HUES48 (cell line): ENCODE results near the gene MYH11.
"Not testable (repeated sequence)": the region's sequence is repeated elsewhere in the genome, so short reads cannot be mapped to it uniquely, and the experiment has no call there.

Experiments used
- H3K27ac ChIP-seq: one replicate; pipeline ENCODE4 v1.7.0; 2013; ENCODE audit warnings: low read depth, low read length, inconsistent platforms
- H3K27me3 ChIP-seq: 2 replicates; pipeline ENCODE4 v1.6.1; 2013; ENCODE audit warnings: mild to moderate bottlenecking, low read length; ENCODE audit not compliant: control insufficient read depth, insufficient read depth
- H3K36me3 ChIP-seq: 2 replicates; pipeline ENCODE4 v1.6.1; 2013; ENCODE audit warnings: low read length; ENCODE audit not compliant: control insufficient read depth, insufficient read depth
- H3K4me1 ChIP-seq: 2 replicates; pipeline ENCODE4 v1.6.1; 2013; ENCODE audit warnings: mild to moderate bottlenecking, low read length; ENCODE audit not compliant: control insufficient read depth, insufficient read depth
- H3K4me3 ChIP-seq: 2 replicates; pipeline ENCODE4 v1.5.1; 2013; ENCODE audit warnings: mild to moderate bottlenecking, low read depth, low read length
- H3K9ac ChIP-seq: 2 replicates; pipeline ENCODE4 v1.6.1; 2013; ENCODE audit warnings: mild to moderate bottlenecking, low read depth, low read length, moderate library complexity
- H3K9me3 ChIP-seq: 2 replicates; pipeline ENCODE4 v1.6.1; 2013; ENCODE audit warnings: low read length; ENCODE audit not compliant: control insufficient read depth, insufficient read depth

MYH11 gene

DNA sequence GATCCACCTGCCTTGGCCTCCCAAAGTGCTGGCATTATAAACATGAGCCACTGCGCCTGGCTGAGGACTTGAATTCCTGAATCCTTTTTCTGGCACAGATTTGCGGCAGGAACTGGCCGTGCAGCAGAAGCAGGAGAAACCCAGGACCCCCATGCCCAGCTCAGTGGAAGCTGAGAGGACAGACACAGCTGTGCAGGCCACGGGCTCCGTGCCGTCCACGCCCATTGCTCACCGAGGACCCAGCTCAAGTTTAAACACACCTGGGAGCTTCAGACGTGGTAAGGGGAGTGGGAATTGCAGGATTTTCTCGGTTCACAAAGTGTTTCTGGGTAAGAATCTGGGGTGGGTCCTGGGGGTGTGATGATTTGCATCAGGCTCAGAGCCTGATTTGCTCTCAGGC, 165.8 kb downstream of the MYH11 start:
- Histone ChIP-seq H3K27me3 (no peaks in the 10 kb centered on the region), H3K27ac (no peak overlapping the region), H3K9me3 (no peaks in the 10 kb centered on the region), H3K9ac (no peak overlapping the region), H3K36me3 (peaks cover 78% of the 10 kb centered on the region), H3K4me1 (no peaks in the 10 kb centered on the region), H3K4me3 (no peak overlapping the region)

GRCh38 chr16:15690296-15690695, 166.5 kb downstream of the MYH11 start:
- H3K27ac ChIP-seq, result no peak overlapping the region
- no peak overlapping the region for H3K4me3 ChIP-seq
- no peak overlapping the region for H3K9ac ChIP-seq
- no peaks in the 10 kb centered on the region for H3K9me3 ChIP-seq
- no peaks in the 10 kb centered on the region for H3K4me1 ChIP-seq
- H3K27me3 ChIP-seq, result no peaks in the 10 kb centered on the region
- H3K36me3 ChIP-seq, result peaks cover 77% of the 10 kb centered on the region

DNA sequence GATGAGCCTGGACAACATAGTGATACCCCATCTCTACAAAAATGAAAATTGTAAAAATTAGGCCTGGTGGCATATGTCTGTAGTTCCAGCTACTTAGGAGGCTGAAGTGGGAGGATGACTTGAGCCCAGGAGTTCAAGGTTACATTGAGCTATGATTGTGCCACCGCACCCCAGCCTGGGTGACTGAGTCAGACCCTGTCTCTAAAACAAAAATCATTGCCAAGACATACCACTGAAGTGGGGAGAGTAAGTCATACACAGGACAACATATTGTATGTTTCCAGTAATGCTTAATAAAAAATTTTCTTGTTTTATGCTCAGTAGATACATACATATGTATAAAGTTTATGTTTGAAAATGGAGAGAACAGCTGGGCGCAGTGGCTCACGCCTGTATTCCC, 167.5 kb downstream of the MYH11 start:
- peaks cover 76% of the 10 kb centered on the region for H3K36me3 ChIP-seq
- H3K27me3 ChIP-seq, result no peaks in the 10 kb centered on the region

DNA sequence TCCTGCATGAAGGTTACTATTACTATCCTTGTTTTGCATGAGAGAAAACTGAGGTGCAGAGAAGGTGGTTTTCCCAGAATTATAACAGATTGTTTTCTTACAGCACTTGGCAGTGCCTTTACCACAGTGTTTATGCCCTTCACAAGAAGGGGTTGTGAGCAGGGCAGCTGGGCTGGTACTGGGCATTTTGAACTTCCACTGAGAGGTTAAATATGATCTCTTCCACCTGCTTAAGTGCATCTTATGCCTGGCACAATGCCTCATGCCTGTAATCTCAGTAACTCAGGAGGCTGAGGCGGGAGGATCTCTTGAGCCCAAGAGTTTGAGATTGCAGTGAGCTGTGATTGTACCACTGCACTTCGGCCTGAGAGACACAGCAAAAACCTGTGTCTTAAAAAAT, 170.5 kb downstream of the MYH11 start:
- H3K27me3 ChIP-seq, result no peaks in the 10 kb centered on the region
- H3K4me3 ChIP-seq, result no peak overlapping the region
- no peak overlapping the region for H3K27ac ChIP-seq
- no peak overlapping the region for H3K9ac ChIP-seq
- peaks cover 3% of the 10 kb centered on the region; the same call in 1 of the 2 replicates for H3K4me1 ChIP-seq
- H3K9me3 ChIP-seq, result no peaks in the 10 kb centered on the region
- H3K36me3 ChIP-seq, result peaks cover 58% of the 10 kb centered on the region

More for the DNA sequence above, 167.5 kb downstream of the MYH11 start:
- Histone ChIP-seq H3K27ac (no peak overlapping the region), H3K9ac (no peak overlapping the region), H3K4me1 (no peaks in the 10 kb centered on the region), H3K4me3 (no peak overlapping the region), H3K9me3 (no peaks in the 10 kb centered on the region)

GRCh38 chr16:15682105-15682570, 174.7 kb downstream of the MYH11 start:
- Histone ChIP-seq H3K9me3 (no peaks in the 10 kb centered on the region), H3K36me3 (peaks cover 56% of the 10 kb centered on the region), H3K27me3 (no peaks in the 10 kb centered on the region), H3K4me3 (no peak overlapping the region), H3K9ac (no peak overlapping the region), H3K4me1 (peaks cover 3% of the 10 kb centered on the region; the same call in 1 of the 2 replicates), H3K27ac (peak overlapping the region; percentile 42)

DNA sequence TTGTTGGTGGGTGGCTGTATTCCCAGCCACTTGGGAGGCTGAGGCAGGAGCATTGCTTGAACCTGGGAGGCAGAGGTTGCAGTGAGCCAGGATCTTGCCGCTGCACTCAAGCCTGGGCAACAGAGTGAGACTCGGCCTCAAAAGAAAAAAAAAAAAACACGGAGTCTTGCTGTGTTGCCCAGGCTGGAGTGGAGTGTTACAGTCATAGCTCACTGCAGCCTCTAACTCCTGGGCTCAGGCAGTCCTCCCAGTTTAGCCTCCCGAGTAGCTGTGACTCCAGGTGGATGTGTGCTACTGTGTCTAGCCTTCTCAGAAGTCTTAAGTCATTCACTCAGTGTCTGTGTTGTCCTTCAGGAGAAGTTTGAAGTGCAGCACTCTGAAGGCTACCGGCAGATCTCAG, 179.4 kb downstream of the MYH11 start:
- H3K36me3 ChIP-seq, result peaks cover 31% of the 10 kb centered on the region
- no peaks in the 10 kb centered on the region for H3K27me3 ChIP-seq
- H3K9ac ChIP-seq, result no peak overlapping the region
- H3K4me3 ChIP-seq, result no peak overlapping the region
- no peaks in the 10 kb centered on the region for H3K9me3 ChIP-seq
- H3K4me1 ChIP-seq, result peaks cover 3% of the 10 kb centered on the region; the same call in 1 of the 2 replicates
- H3K27ac ChIP-seq, result no peak overlapping the region

DNA sequence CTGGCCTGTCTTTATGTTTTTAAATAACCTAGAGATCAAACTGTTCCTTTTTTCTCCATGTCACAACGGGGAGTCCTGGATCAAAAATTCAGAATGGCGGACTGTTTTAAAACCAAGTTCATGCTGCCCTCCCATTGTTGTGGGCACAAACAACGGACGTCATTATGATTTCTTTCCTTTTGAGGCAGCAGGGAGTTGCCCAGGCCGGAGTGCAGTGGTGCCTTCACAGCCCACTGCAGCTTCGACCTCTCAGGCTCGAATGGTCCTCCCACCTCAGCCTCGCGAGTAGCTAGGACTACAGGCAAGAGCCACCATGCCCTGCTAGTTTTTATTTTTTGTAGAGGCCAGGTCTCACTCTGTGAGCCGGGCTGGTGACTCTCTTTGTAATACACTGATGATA, 180.3 kb downstream of the MYH11 start:
- H3K4me1 ChIP-seq, result no peaks in the 10 kb centered on the region
- no peaks in the 10 kb centered on the region for H3K9me3 ChIP-seq
- H3K36me3 ChIP-seq, result peaks cover 32% of the 10 kb centered on the region
- H3K27me3 ChIP-seq, result no peaks in the 10 kb centered on the region
- H3K27ac ChIP-seq, result no peak overlapping the region
- H3K4me3 ChIP-seq, result no peak overlapping the region
- H3K9ac ChIP-seq, result no peak overlapping the region

DNA sequence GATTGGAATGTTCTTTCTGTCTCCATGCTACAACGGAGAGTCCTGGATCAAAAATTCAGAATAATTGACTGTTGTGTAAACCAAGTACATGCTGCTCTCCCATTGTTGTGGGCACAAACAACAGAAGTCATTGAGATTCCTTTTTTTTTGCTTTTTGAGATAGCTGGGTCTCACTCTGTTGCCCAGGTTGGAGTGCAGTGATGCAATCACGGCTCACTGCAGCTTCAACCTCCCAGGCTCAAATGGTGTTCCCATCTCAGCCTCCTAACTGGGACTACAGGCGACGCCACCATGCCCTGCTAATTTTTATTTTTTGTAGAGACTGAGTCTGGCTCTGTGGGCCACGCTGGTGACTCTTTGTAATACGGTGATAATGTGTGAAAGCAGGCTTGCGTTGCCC, 182.3 kb downstream of the MYH11 start:
- no peak overlapping the region for H3K9ac ChIP-seq
- H3K4me1 ChIP-seq, result no peaks in the 10 kb centered on the region
- H3K27ac ChIP-seq, result no peak overlapping the region
- H3K27me3 ChIP-seq, result no peaks in the 10 kb centered on the region
- H3K36me3 ChIP-seq, result peaks cover 34% of the 10 kb centered on the region
- H3K4me3 ChIP-seq, result no peak overlapping the region
- no peaks in the 10 kb centered on the region for H3K9me3 ChIP-seq

DNA sequence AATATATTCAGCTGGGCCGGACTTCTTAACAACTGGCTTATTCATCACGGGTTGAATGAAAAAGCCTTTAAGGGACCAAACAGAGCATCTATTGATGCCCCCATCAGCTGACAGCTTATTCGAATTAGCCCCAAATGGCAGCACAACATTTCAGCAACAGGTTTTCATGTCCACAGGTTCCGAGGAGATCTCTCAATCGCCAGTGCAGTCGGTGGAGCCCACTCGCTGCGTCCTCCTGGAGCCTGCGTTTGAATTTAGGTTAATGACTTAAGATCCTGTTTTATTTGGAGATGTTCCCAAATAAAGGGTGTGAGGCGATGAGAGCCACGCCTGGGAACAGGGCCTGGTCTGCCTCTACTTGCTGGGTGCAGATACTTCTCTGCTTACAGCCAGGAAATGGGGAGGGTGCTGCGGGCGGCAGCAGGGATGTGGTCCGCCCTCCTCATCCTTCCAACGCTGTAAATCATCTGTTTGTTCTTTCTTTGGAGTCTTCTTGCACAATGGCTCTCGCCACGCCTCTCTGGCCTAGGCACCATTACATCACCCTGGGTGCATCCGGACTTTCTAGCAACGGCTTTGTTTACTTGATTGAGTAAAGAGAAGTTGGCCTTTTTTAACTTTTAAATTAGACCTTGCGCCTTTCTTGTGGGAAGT, 184.2 kb downstream of the MYH11 start:
- Histone ChIP-seq H3K4me3 (no peak overlapping the region), H3K27ac (no peak overlapping the region), H3K27me3 (no peaks in the 10 kb centered on the region), H3K9ac (no peak overlapping the region), H3K36me3 (peaks cover 29% of the 10 kb centered on the region), H3K9me3 (no peaks in the 10 kb centered on the region), H3K4me1 (no peaks in the 10 kb centered on the region)

GRCh38 chr16:15672127-15672513, 184.7 kb downstream of the MYH11 start:
- H3K27me3 ChIP-seq, H3K9me3 ChIP-seq, H3K4me3 ChIP-seq, H3K9ac ChIP-seq, H3K27ac ChIP-seq, H3K4me1 ChIP-seq: not testable (repeated sequence)
- peaks cover 29% of the 10 kb centered on the region for H3K36me3 ChIP-seq

DNA sequence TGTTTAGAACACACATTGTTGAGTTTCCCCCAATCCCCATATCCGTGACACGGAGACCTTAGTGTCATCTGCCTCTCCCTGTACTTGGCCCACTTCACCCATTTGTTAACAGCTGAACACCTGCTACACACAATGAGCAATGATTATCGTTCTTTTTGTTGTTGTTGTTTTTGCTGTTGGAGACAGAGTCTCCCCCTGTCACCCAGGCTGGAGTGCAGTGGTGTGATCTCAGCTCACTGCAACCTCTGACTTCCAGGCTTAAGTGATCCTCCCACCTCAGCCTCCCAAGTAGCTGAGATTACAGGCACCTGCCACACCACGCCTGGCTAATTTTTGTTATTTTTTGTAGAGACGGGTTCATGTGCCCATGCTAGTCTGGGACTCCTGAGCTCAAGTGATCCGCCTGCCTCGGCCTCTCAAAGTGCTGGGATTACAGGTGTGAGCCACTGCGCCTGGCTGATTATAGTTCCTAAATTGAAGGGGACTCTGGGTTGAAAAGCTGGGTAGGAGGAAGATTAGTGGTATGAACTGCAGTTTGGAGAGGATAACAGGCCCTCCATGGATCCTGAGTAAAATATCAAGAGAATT, 185.2 kb downstream of the MYH11 start:
- no peaks in the 10 kb centered on the region for H3K9me3 ChIP-seq
- H3K4me1 ChIP-seq, result no peaks in the 10 kb centered on the region
- H3K27ac ChIP-seq, result no peak overlapping the region
- H3K36me3 ChIP-seq, result peaks cover 33% of the 10 kb centered on the region
- H3K9ac ChIP-seq, result no peak overlapping the region
- no peaks in the 10 kb centered on the region for H3K27me3 ChIP-seq
- no peak overlapping the region for H3K4me3 ChIP-seq
